Hematopoietic multipotent progenitor cell treated with erythropoietin and hydrocortisone succinate and interleukin-3 and kit ligand, for 17 days (in vitro differentiated cells): ENCODE results near the gene TEKTIP1.

ENCODE experiments used
- DNase-seq: peaks from one replicate; pipeline ENCODE4 v3.0.0-alpha.2; 2015; ENCODE audit warnings: low spot score

TEKTIP1 gene

GRCh38 chr19:3585301-3586126, 46.5 kb downstream of the TEKTIP1 start, which contains the start of gene GIPC3:
Gene GIPC3, plus strand, starts transcription at chr19:3585478. Its CDS starts 120 bp downstream, at chr19:3585598.
- DNase-seq: no peak

GRCh38 chr19:3586127-3586626, 47.2 kb downstream of the TEKTIP1 start:
- no peak for DNase-seq

GRCh38 chr19:3586707-3587346, 47.9 kb downstream of the TEKTIP1 start:
- no peak for DNase-seq

- no peak for DNase-seq
Measured at GRCh38 chr19:3589439-3589838, 50.5 kb downstream of the TEKTIP1 start.

GRCh38 chr19:3589949-3590348, 51.0 kb downstream of the TEKTIP1 start:
- no peak for DNase-seq

- DNase-seq: no peak
Measured at GRCh38 chr19:3590991-3591659, 52.2 kb downstream of the TEKTIP1 start.

- DNase-seq: no peak
Measured at GRCh38 chr19:3591876-3592613, 53.1 kb downstream of the TEKTIP1 start.

GRCh38 chr19:3593156-3593555, 54.2 kb downstream of the TEKTIP1 start:
- no peak for DNase-seq
